HG03442 (cell line): Measurements from ENCODE around the gene SIGLEC7.
"Not testable (repeated sequence)": the region's sequence is repeated elsewhere in the genome, so short reads cannot be mapped to it uniquely, and the experiment has no call there.

ENCODE experiments used
- ATAC-seq: cut with Tn5 transposase; IDR thresholded peaks from one replicate; pipeline ENCODE4 v1.9.1; 2021; ENCODE audit warnings: mild to moderate bottlenecking, moderate library complexity; ENCODE audit not compliant: unreplicated experiment

Gene SIGLEC7

GRCh38 chr19:51166846-51167490 is 24.9 kb downstream of the SIGLEC7 start:
- ATAC-seq: no peak

DNA sequence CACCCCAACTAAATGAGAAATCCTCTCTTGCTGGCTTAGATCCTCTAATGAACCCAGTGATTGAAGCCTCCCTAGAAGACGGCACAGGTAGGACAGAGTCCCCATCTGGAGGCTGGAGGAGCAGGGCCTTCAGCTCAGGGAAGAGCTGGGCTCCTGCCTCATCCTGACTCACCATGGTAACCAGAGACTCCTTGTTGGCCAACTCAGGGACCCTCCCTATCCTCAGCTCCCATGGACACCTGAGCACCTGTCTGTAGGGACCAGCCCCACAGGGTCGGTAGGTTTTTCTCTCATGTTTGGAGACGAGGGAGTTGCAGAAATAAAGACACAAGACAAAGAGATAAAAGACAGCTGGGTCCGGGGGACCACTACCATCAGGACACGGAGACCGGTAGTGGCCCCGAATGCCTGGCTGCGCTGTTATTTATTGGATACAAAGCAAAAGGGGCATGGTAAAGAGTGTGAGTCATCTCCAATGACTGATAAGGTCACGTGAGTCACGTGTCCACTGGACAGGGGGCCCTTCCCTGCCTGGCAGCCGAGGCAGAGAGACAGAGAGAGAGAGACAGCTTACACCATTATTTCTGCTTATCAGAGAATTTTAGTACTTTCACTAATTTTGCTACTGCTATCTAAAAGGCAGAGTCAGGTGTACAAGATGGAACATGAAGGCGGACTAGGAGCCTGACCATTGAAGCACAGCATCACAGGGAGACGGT is 26.6 kb downstream of the SIGLEC7 start:
- no peak for ATAC-seq

- not testable (repeated sequence) for ATAC-seq
Observed at GRCh38 chr19:51169283-51169918, 27.3 kb downstream of the SIGLEC7 start.

- ATAC-seq: no peak
Observed at GRCh38 chr19:51172223-51172622, 30.1 kb downstream of the SIGLEC7 start.

GRCh38 chr19:51173681-51174080 is 31.6 kb downstream of the SIGLEC7 start:
- no peak for ATAC-seq

GRCh38 chr19:51179256-51179655 is 37.2 kb downstream of the SIGLEC7 start:
- ATAC-seq: no peak

DNA sequence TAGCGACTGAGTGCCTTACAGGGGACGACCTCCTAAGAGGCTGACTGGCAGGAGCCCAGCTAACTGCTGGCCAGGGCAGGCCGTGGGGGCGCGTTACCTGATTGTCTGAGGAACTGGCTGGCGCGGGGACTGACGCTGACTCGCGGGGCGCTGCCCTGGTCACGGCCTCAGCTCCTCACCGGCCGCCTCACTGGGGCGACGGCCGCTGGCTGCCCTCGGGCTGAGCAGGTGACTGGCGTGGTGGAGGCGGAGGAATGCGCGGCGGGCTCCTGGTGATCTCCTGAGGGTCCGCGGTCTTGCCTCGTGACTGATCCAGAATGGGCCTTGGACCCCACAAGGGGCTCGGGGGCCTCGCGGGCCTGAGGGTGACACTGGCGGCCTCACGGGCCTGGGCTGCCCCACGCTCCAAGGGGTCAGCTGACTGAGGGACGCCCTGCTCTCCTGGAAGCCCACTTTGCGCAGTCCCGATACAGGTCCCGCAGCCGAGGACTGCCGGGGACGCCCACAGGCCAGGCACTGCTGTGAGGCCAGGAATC is 39.3 kb downstream of the SIGLEC7 start:
- no peak for ATAC-seq

- ATAC-seq: no peak
Observed at GRCh38 chr19:51181913-51182419, 39.9 kb downstream of the SIGLEC7 start.

DNA sequence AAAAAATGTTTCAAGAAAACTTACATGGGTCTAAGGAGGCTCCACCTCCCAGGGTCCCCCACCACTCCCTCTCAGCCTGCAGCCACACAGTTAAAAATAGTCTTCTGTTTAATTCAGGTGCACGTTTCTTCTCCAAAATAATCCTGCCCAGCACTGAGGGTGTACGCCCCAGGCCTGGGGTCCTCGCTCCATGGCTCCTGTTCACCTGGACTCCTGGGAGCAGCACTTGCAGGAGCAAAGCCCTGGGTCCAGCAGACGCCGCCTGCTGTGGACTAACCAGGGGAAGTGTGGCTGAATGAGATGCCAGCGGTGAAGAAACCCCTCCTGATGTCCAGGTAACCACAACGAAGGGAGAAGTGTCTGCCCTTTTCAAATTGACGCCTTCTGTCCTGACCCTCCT is 41.5 kb downstream of the SIGLEC7 start:
- ATAC-seq: no peak

DNA sequence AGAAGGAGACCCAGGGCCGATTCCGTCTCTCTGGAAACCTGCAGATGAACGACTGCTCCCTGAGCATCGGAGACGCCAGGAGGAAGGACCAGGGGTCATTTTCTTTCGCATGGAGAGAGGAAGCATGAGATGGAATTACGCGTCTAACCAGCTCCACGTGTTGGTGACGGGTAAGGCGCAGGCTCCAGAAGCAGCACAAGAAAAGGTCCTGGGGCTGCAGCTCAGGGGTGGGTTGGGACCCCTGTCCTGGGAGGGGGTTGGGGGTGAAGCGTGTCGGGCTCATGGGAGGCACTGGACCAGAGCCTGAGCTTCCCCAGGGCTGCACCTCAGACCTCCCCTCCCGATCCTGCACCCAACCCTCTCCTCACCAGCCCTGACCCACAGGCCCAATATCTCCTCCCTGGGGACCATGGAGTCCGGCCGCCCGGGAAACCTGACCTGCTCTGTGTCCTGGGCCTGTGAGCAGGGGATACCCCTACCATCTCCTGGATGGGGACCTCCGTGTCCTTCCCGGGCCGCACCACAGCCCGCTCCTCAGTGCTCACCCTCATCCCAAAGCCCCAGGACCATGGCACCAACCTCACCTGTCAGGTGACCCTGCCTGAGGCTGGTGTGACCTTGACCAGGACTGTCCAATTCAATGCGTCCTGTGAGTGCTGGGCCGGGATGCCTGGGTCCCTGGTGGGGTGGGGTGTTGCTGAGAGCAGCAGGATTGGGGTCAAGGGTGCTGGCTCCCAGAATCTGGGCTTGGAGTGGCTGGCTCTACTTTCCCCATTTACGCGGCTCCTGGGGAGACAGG is 43.2 kb downstream of the SIGLEC7 start:
- no peak for ATAC-seq

DNA sequence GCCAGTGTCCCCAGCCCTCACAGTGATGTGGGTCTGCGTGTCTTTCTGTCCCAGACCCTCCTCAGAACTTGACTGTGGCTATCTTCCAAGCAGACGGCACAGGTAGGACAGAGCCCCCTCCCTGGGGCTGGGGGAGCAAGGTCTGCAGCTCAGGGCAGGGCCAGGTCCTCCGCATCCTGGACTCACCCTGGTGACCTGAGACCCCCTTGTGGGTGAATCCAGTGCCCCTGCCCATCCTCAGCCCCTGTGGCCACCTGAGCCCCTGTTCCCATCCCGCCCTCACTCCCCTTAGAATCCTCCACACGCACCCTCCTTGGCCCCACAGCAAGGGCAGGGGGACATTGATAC is 43.7 kb downstream of the SIGLEC7 start:
- ATAC-seq: no peak

GRCh38 chr19:51186323-51186722 is 44.2 kb downstream of the SIGLEC7 start:
- no peak for ATAC-seq

DNA sequence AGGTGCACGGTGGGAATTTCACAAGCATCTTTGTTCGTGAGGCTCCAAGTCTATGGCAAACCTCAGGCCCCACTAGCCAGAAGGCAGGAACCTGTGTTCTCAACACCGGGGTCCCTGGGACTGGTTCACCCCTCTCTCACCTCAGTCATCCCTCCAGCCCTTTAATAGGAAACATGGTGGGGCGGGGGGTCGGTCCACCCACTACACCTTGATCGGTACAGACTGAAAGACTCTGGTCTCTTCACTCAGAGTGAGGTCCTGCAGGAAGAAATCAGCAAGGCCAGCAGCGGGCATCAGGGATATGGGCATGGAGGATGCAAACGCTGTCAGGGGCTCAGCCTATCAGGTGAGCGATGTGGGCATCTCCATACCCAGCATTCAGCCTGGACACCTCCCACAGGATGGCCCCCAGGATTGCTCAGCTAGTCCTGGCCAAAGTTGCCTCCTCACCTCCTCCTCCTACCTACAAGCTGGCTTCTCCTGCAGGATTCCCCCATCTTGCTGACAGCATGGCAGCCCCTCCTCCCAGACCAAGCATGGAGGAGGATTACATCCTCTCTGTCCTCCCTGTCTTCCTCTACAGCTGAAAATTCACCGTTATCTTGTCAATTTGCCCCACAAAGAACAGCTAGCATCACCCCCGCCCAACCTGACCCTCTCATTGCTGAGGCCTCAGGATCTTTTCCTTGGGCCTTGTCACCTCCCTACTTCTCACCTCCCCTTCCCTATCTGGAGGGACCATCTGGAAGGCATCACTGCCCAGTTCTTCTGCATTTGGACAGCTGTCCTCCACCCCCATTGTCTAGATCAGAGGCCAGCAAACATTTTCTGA is 45.5 kb downstream of the SIGLEC7 start:
- no peak for ATAC-seq

- no peak for ATAC-seq
Observed at GRCh38 chr19:51188227-51188559, 46.1 kb downstream of the SIGLEC7 start.

DNA sequence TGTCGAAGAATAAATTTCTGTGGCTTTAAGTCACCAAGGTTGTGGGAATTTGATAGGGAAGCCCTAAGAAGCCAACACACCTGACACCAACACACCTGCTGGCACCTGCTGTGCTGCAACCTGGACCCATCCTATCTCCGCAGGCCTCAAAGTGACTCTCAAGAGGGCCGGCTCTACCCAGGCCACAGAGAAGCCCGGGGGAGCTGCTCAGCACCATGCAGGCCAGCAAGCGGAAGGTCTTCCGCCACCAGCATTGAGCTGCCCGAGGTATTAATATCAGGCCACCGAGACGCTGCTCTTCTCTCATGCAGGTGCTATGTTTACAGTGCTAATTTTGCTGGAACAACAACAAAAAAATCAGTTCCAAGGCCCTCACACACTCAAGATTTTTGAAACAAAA is 50.6 kb downstream of the SIGLEC7 start:
- ATAC-seq: no peak

GRCh38 chr19:51194527-51195315 is 52.6 kb downstream of the SIGLEC7 start:
- ATAC-seq: no peak

GRCh38 chr19:51195316-51195586 is 53.1 kb downstream of the SIGLEC7 start:
- ATAC-seq: no peak

DNA sequence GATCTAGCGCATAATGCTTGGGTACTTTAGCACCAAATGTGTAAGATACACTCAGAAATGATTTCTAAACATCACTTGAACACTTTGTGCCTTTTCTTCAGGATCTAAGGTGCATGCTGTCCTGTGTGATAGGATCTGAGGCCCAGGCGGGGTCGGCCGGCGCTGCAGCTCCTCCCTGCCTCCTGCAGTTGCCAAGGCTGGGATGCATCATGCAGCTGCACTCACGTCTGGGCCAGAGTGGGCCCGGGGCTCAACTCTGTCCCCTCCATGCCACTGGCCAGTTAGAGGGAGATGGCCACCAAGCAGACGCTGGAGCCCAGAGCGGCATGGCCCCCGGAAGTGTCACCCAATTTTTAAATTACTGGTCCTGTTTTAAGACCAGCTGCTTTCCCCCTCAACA is 53.5 kb downstream of the SIGLEC7 start:
- no peak for ATAC-seq

GRCh38 chr19:51196181-51196580 is 54.1 kb downstream of the SIGLEC7 start:
- no peak for ATAC-seq

DNA sequence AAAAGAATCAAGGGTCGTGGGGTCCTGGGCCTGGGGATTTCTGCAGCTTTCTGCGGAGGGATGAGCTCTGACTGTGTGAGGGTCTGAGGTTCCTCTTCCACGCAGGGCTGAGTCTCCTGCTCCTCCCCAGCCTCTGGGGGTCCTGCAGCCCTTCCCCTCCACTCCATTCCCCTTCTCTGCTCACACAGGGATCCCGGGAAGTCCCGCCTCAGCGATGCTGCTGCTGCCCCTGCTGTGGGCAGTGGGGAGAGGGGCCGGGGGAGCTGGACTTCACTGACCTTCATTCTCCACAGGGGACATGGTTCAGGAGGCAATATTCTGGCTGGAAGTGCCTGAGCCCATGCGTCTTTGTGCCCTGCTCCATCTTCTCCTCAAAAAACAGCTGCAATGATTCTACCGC is 56.5 kb downstream of the SIGLEC7 start:
- ATAC-seq: no peak
